OCI-LY7 (cell line): ENCODE measurements around the gene RFX3. TPM values are rescaled to one million over a fixed set of nuclear protein-coding genes. Genes with fewer than 3 reads are reported as not detected.

ENCODE experiments used
- BruUV-seq: library from RNA; stranded (reverse); fragments of 400-500 nt; replicated peaks from 2 replicates; lab custom pipeline; 2021; lab: Mats Ljungman, UMichigan
- CTCF ChIA-PET: fragments of 300-600 bp; sonication (Branson Sonifier 250); formaldehyde crosslinking; loops from one replicate; lab custom pipeline; 2022; ENCODE audit warnings: antibody characterized with exemption; ENCODE audit not compliant: unreplicated experiment; lab: Charles Lee
- POLR2A ChIA-PET: fragments of 300-600 bp; sonication (Branson Sonifier 250); formaldehyde crosslinking; loops from one replicate; lab custom pipeline; 2022; ENCODE audit warnings: antibody characterized with exemption; lab: Charles Lee
- DNase-seq: peaks from one replicate; pipeline ENCODE4 v3.0.0-alpha.2; 2015; ENCODE audit warnings: low spot score
- H2AFZ ChIP-seq: fragments of 200-600 bp; sonication (generic), shearing (Covaris generic); 2 replicates; pipeline ENCODE4 v1.6.1; 2014; ENCODE audit warnings: mild to moderate bottlenecking, antibody characterized with exemption, low read length, moderate library complexity
- H3K27ac ChIP-seq: fragments of 200-600 bp; sonication (generic); 2 replicates; pipeline ENCODE4 v1.5.1; 2014; ENCODE audit warnings: mixed run types, low read depth, mild to moderate bottlenecking, moderate library complexity, low read length, inconsistent platforms; ENCODE audit not compliant: poor library complexity, severe bottlenecking
- H3K36me3 ChIP-seq: fragments of 200-600 bp; sonication (generic); 2 replicates; pipeline ENCODE4 v1.6.1; 2014; ENCODE audit warnings: mild to moderate bottlenecking, antibody characterized with exemption, low read length, moderate library complexity, mixed read lengths; ENCODE audit not compliant: insufficient read depth
- H3K4me1 ChIP-seq: fragments of 200-600 bp; sonication (generic); 2 replicates; pipeline ENCODE4 v1.5.1; 2014; ENCODE audit warnings: mild to moderate bottlenecking, low read length; ENCODE audit not compliant: insufficient read depth, poor library complexity, severe bottlenecking
- H3K4me2 ChIP-seq: fragments of 200-600 bp; sonication (generic); 2 replicates; pipeline ENCODE4 v1.6.1; 2014; ENCODE audit warnings: mild to moderate bottlenecking, low read length
- H3K4me3 ChIP-seq: fragments of 200-600 bp; sonication (generic); 2 replicates; pipeline ENCODE4 v1.5.1; 2014; ENCODE audit warnings: mild to moderate bottlenecking, low read depth, low read length; ENCODE audit not compliant: poor library complexity, severe bottlenecking
- H3K79me2 ChIP-seq: fragments of 200-600 bp; sonication (generic); 2 replicates; pipeline ENCODE4 v1.6.1; 2016; ENCODE audit warnings: low read depth, mild to moderate bottlenecking, low read length, moderate library complexity, mixed read lengths; ENCODE audit not compliant: insufficient read depth
- H3K9me2 ChIP-seq: fragments of 200-600 bp; sonication (generic); 2 replicates; pipeline ENCODE4 v1.6.1; 2016; ENCODE audit warnings: mild to moderate bottlenecking, low read length, mixed read lengths; ENCODE audit not compliant: insufficient read depth
- H3K9me3 ChIP-seq: fragments of 200-600 bp; sonication (generic); 2 replicates; pipeline ENCODE4 v1.6.1; 2014; ENCODE audit warnings: mild to moderate bottlenecking, mixed run types, low read length, mixed read lengths
- H4K20me1 ChIP-seq: fragments of 200-600 bp; sonication (generic); 2 replicates; pipeline ENCODE4 v1.6.1; 2014; ENCODE audit warnings: mild to moderate bottlenecking, antibody characterized with exemption, low read length, moderate library complexity, mixed read lengths; ENCODE audit not compliant: insufficient read depth
- CTCF ChIP-seq: fragments of 200-600 bp; sonication (generic); conservative IDR thresholded peaks from 2 replicates; pipeline ENCODE4 v1.5.1; 2014; ENCODE audit warnings: mild to moderate bottlenecking, antibody characterized with exemption, low read length, moderate library complexity, mixed read lengths
- EZH2phosphoT487 ChIP-seq: fragments of 200-600 bp; sonication (generic); IDR thresholded peaks from 2 replicates; pipeline ENCODE4 v1.6.1; 2018; ENCODE audit warnings: low read depth, borderline replicate concordance, mild to moderate bottlenecking, mixed run types, antibody characterized with exemption, low read length, moderate library complexity, mixed read lengths
- intact Hi-C: fragments of 100-400 bp; cut with micrococcal nuclease; formaldehyde crosslinking; loops from one replicate; pipeline ENCODE4 v1.10.0; 2022; ENCODE audit not compliant: unreplicated experiment
- total RNA-seq, 2 experiments: library from RNA; depleted of rRNA in 1 of 2; stranded (reverse); fragments of >200 nt in 1 of 2; shearing (Covaris generic) in 1 of 2; gene quantifications; 2 replicates each; pipeline ENCODE4 v1.2.3, GENCODE V29; 2014 to 2022

RFX3 gene
- total RNA-seq, 2 experiments from 2014 or later: 6.9 to 18.1 TPM

DNA sequence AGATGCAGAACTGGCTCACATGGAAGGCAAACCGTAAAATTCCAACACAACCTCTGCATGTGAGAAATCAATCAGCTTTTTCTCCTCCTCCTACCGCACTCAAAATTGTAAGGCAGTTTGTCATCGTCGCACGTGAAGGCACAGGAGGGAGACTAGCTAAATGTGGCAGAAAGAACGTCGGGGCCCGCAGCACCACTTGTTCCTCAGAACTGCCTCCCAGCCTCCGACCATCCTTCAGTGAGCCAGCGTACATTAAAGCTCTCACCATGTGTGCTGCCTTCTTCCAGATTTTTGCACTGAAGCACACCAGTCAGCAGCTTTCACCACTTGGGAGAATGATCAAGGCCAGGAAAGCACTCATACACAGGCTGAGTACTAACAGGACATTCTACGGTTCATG is 105.9 kb downstream of the RFX3 start:
- TF ChIP-seq EZH2phosphoT487 (no peak), CTCF (no peak)
- CTCF ChIA-PET: no interaction called here

DNA sequence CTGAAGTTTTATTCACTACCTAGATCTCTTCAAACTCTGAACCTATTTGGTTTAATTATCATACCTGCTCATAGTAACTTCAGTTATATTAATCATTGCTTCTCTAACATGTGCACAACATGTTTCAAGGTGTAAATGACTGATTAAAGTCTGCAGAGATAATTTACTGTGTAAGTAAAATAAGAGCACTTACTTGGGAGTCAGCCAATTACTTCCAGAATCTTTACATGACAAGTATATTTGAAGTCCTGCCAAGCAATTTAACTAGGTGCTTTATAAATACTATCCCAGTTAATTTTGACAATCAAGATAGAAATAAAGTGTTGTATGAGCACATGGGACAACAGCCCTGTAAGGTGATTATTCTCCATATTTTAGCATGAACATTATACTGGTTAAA is 109.9 kb downstream of the RFX3 start:
- H3K79me2 ChIP-seq: no peaks in the 10 kb centered on the region
- TF ChIP-seq CTCF (no peak), EZH2phosphoT487 (no peak)
- no peaks in the 10 kb centered on the region for H4K20me1 ChIP-seq
- intact Hi-C loops: no loop called here
- ChIA-PET POLR2A (no interaction called here), CTCF (no interaction called here)
- no peak overlapping the region for H3K4me2 ChIP-seq
- DNase-seq: no peak
- no peaks in the 10 kb centered on the region for H3K9me3 ChIP-seq
- no peak overlapping the region for H3K27ac ChIP-seq
- BruUV-seq: no TSS peak
- H3K4me3 ChIP-seq: no peak overlapping the region
- no peak overlapping the region for H2AFZ ChIP-seq
- no peaks in the 10 kb centered on the region for H3K36me3 ChIP-seq
- H3K9me2 ChIP-seq: no peaks in the 10 kb centered on the region
- no peaks in the 10 kb centered on the region for H3K4me1 ChIP-seq

More for the DNA sequence above, 105.9 kb downstream of the RFX3 start:
- Histone ChIP-seq H3K9me3 (no peaks in the 10 kb centered on the region), H2AFZ (no peak overlapping the region), H4K20me1 (no peaks in the 10 kb centered on the region), H3K36me3 (no peaks in the 10 kb centered on the region), H3K27ac (no peak overlapping the region), H3K79me2 (no peaks in the 10 kb centered on the region), H3K4me1 (no peaks in the 10 kb centered on the region), H3K4me3 (no peak overlapping the region), H3K4me2 (no peak overlapping the region), H3K9me2 (no peaks in the 10 kb centered on the region)
- no peak for DNase-seq
- POLR2A ChIA-PET: interaction anchor here (0.6 to 0.7 kb wide), 2 partner anchors 58 to 160 kb away, joined by 3 to 4 read pairs; no protein-coding TSS in a partner anchor
- intact Hi-C loops: no loop called here
- BruUV-seq: no TSS peak

DNA sequence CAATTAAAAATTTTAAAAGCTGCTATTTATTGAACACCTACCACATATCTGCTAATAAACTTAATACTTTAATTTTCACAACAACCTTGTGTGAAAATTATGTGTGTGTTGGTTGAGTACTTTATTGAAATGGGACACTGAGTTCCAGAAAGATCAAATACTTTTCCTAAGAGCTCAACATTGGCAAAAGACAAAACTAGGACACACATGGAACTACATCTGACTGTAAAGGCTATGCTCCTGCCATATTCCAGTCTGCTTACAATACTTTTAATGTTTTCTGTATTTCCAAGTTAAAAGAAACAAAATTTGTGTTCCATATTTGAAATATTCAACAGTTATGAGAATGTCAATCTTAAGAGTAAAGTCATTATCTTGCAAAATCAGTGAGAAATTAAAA is 111.8 kb downstream of the RFX3 start:
- ChIA-PET CTCF (no interaction called here), POLR2A (interaction anchor here (0.6 kb wide), 1 partner anchor 111 kb away, joined by 3 read pairs; no protein-coding TSS in a partner anchor)
- no TSS peak for BruUV-seq
- no peak overlapping the region for H3K4me2 ChIP-seq
- H3K36me3 ChIP-seq: no peaks in the 10 kb centered on the region
- no peaks in the 10 kb centered on the region for H3K79me2 ChIP-seq
- intact Hi-C loops: no loop called here
- no peak overlapping the region for H3K27ac ChIP-seq
- TF ChIP-seq CTCF: no peak
- TF ChIP-seq EZH2phosphoT487: no peak
- no peak overlapping the region for H3K4me3 ChIP-seq
- H4K20me1 ChIP-seq: no peaks in the 10 kb centered on the region
- H3K9me2 ChIP-seq: no peaks in the 10 kb centered on the region
- DNase-seq: no peak
- H3K9me3 ChIP-seq: no peaks in the 10 kb centered on the region
- no peaks in the 10 kb centered on the region for H3K4me1 ChIP-seq
- no peak overlapping the region for H2AFZ ChIP-seq
